Neuronal stem cell (in vitro differentiated cells): ENCODE results near the gene GLIS1.

Experiments used
- DNase-seq: peaks from one replicate; pipeline ENCODE4 v3.0.0-alpha.2; 2013; ENCODE audit warnings: low spot score
- H2AFZ ChIP-seq: one replicate; pipeline ENCODE4 v1.6.1; 2013; ENCODE audit warnings: mild to moderate bottlenecking, low read length, inconsistent platforms
- H2AK5ac ChIP-seq: 2 replicates; pipeline ENCODE4 v1.6.1; 2013; ENCODE audit warnings: low read depth, mild to moderate bottlenecking, inconsistent platforms, low read length, moderate library complexity, mixed read lengths
- H2BK120ac ChIP-seq: 2 replicates; pipeline ENCODE4 v1.6.1; 2013; ENCODE audit warnings: low read depth, mild to moderate bottlenecking, inconsistent platforms, low read length, moderate library complexity, mixed read lengths
- H2BK12ac ChIP-seq: one replicate; pipeline ENCODE4 v1.6.1; 2013; ENCODE audit warnings: low read length, inconsistent platforms
- H2BK15ac ChIP-seq: 2 replicates; pipeline ENCODE4 v1.6.1; 2013; ENCODE audit warnings: mild to moderate bottlenecking, low read length, inconsistent platforms, mixed read lengths
- H2BK5ac ChIP-seq: one replicate; pipeline ENCODE4 v1.6.1; 2013; ENCODE audit warnings: inconsistent platforms, mild to moderate bottlenecking, low read length, moderate library complexity
- H3K14ac ChIP-seq: one replicate; pipeline ENCODE4 v1.6.1; 2013; ENCODE audit warnings: low read length, inconsistent platforms
- H3K18ac ChIP-seq: 2 replicates; pipeline ENCODE4 v1.6.1; 2013; ENCODE audit warnings: low read length, inconsistent platforms
- H3K23ac ChIP-seq: 2 replicates; pipeline ENCODE4 v1.6.1; 2013; ENCODE audit warnings: low read depth, mild to moderate bottlenecking, mixed read lengths, low read length, inconsistent platforms; ENCODE audit not compliant: poor library complexity
- H3K27ac ChIP-seq: replicated peaks from 3 replicates; pipeline ENCODE4 v1.5.1; 2013; ENCODE audit warnings: low read length, inconsistent platforms
- H3K27me3 ChIP-seq, 3 experiments: 2 replicates each; pipeline ENCODE4 v1.6.1; 2013; ENCODE audit warnings: low read length in 3 of 3, mild to moderate bottlenecking in 2 of 3, inconsistent platforms in 1 of 3, low read depth in 1 of 3, mixed read lengths in 1 of 3, moderate library complexity in 1 of 3; ENCODE audit not compliant: control insufficient read depth in 3 of 3, insufficient read depth in 3 of 3
- H3K36me3 ChIP-seq, 2 donors: replicated peaks in 1 of 2; 2 replicates each; pipeline ENCODE4 v1.6.1; 2013; ENCODE audit warnings: low read length in 2 of 2; ENCODE audit not compliant: control insufficient read depth in 2 of 2, insufficient read depth in 2 of 2
- H3K4ac ChIP-seq: 2 replicates; pipeline ENCODE4 v1.6.1; 2013; ENCODE audit warnings: inconsistent platforms, mild to moderate bottlenecking, low read length, moderate library complexity
- H3K4me1 ChIP-seq, 2 donors: 1 replicate in 1 of 2; 2 replicates in 1 of 2; pipeline ENCODE4 v1.6.1; 2013; ENCODE audit warnings: low read length in 2 of 2, low read depth in 1 of 2; ENCODE audit not compliant: control insufficient read depth in 2 of 2, insufficient read depth in 1 of 2
- H3K4me2 ChIP-seq: one replicate; pipeline ENCODE4 v1.6.1; 2013; ENCODE audit warnings: mild to moderate bottlenecking, low read length, inconsistent platforms; ENCODE audit not compliant: insufficient read depth, poor library complexity, severe bottlenecking
- H3K4me3 ChIP-seq, 2 donors: 2 replicates each; pipeline ENCODE4 v1.5.1; 2013; ENCODE audit warnings: low read length in 2 of 2, mild to moderate bottlenecking in 2 of 2, inconsistent platforms in 1 of 2, moderate library complexity in 1 of 2
- H3K79me1 ChIP-seq: one replicate; pipeline ENCODE4 v1.6.1; 2013; ENCODE audit warnings: low read depth, mild to moderate bottlenecking, inconsistent platforms, low read length, moderate library complexity
- H3K9ac ChIP-seq: one replicate; pipeline ENCODE4 v1.6.1; 2013; ENCODE audit warnings: mild to moderate bottlenecking, low read depth, low read length, inconsistent platforms; ENCODE audit not compliant: poor library complexity
- H3K9me3 ChIP-seq, 2 donors: replicated peaks in 1 of 2; 2 replicates each; pipeline versions ENCODE3 to v1.6.1; 2013; ENCODE audit warnings: low read length in 2 of 2, mild to moderate bottlenecking in 2 of 2, inconsistent platforms in 1 of 2, low read depth in 1 of 2, mixed read lengths in 1 of 2, moderate library complexity in 1 of 2; ENCODE audit not compliant: control insufficient read depth in 2 of 2, insufficient read depth in 1 of 2
- H4K8ac ChIP-seq: one replicate; pipeline ENCODE4 v1.6.1; 2013; ENCODE audit warnings: low read depth, mild to moderate bottlenecking, inconsistent platforms, low read length, moderate library complexity
- H4K91ac ChIP-seq: one replicate; pipeline ENCODE4 v1.6.1; 2013; ENCODE audit warnings: low read length, low read depth, mild to moderate bottlenecking, inconsistent platforms; ENCODE audit not compliant: poor library complexity
- WGBS, 2 donors: extraction: QIAGEN DNeasy Blood & Tissue Kit; methylation state at CpG; one replicate each; pipeline ENCODE4 v1.1.7; 2013; ENCODE audit warnings: missing lambda C conversion rate in 2 of 2, mixed read lengths in 1 of 2; ENCODE audit not compliant: insufficient read length in 2 of 2, insufficient replicate concordance in 1 of 2; ENCODE audit errors: extremely low coverage in 2 of 2; 5-methylcytosine and 5-hydroxymethylcytosine counted together

The GLIS1 gene

DNA sequence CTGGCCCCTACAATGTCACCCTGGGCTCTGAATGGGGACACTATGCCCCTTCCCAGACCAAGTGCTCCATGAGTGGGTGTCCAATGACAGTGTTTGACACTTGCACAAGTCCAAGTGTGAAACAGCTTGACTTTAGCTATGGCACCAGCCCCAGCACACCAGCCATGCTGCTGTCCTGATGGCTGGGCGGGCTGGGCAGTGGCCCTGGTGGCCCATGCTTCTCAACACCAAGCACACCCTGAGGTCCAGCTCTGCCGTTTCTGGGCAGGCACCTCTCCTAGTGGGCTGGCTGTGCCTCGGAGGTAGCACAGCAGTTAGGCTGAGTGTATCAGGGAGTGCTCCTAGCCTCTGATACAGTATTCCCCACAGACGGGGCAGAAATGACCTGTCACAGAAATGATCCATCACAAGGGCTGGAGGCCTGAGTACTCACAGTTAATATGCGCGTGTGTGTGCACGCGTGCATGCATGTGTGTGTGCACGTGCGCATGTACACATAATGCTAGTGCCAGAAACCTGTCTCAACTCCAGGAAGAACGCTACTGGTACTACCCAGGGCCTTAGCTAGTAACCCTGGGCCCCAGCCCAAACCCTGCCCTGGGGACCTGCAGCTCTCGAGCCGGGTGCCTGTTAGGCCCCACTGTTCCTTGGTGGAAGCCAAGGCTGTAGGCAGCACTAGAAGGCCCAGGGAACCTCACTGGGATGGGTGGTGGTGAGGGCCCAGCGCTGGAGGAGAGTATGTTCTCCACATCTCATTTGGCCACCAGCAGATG, 145.8 kb downstream of the GLIS1 start:
- Histone ChIP-seq H3K23ac (peak overlapping the region; percentile 2), H3K27me3 (peaks cover 0 to 17% (median 3%) of the 10 kb centered on the region in 3 experiments), H2BK12ac (no peak overlapping the region), H3K9me3 (no peaks in the 10 kb centered on the region), H2BK5ac (peak overlapping the region; percentile 67), H3K4me3 (peak overlapping the region in 1 of 2 donors; percentile 29), H2BK15ac (peak overlapping the region; percentile 6), H3K79me1 (no peaks in the 10 kb centered on the region), H3K14ac (peak overlapping the region; percentile 13), H3K4me2 (no peak overlapping the region), H3K4ac (peak overlapping the region; percentile 60), H2AFZ (no peak overlapping the region), H2BK120ac (no peak overlapping the region), H4K8ac (no peak overlapping the region), H3K9ac (no peak overlapping the region), H4K91ac (no peak overlapping the region), H3K4me1 (peaks cover 0 to 11% of the 10 kb centered on the region in 2 donors), H3K27ac (no peak overlapping the region), H3K18ac (peak overlapping the region; percentile 68), H3K36me3 (no peaks in the 10 kb centered on the region), H2AK5ac (peak overlapping the region; percentile 23)
- no CpG with 5 or more reads among the region's 14 CpGs for WGBS, 2 donors
- no peak for DNase-seq

GRCh38 chr1:53592521-53592982, 146.4 kb downstream of the GLIS1 start:
- Histone ChIP-seq H3K4me3 (no peak overlapping the region), H3K27me3 (peaks cover 0 to 17% (median 3%) of the 10 kb centered on the region in 3 experiments), H3K9ac (peak overlapping the region; percentile 18), H2BK5ac (no peak overlapping the region), H3K27ac (no peak overlapping the region), H3K14ac (no peak overlapping the region), H3K18ac (peak overlapping the region; percentile 9), H3K23ac (no peak overlapping the region), H2BK15ac (peak overlapping the region; percentile 34), H2AK5ac (peak overlapping the region; percentile 23), H2BK120ac (no peak overlapping the region), H3K36me3 (no peaks in the 10 kb centered on the region), H3K4me2 (no peak overlapping the region), H3K79me1 (no peaks in the 10 kb centered on the region), H2BK12ac (no peak overlapping the region), H2AFZ (no peak overlapping the region), H3K4ac (no peak overlapping the region), H3K9me3 (no peaks in the 10 kb centered on the region), H3K4me1 (peaks cover 0 to 11% of the 10 kb centered on the region in 2 donors), H4K8ac (no peak overlapping the region), H4K91ac (no peak overlapping the region)
- WGBS, 2 donors: no CpG with 5 or more reads among the region's 6 CpGs
- no peak for DNase-seq

DNA sequence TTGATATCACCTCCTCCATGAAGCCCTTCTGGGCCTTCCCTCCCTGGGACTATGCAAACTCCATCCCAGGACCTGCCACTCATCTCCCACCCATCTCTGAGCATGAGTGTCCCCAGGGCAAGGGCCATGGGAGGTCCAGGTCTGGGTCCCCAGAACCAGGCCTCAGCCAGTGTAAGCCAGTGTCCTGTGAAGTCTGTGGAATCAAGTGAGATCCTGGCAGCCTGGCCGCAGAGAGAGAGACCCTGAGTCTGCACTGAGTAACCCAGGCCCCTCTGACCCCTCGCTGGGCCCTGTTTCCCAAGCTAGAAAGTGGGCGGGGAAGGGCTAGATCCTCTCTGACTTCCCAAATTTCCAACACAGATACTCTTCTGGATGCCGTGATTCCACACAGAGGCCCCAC, 147.0 kb downstream of the GLIS1 start:
- DNase-seq: no peak
- Histone ChIP-seq H3K18ac (no peak overlapping the region), H3K4me1 (peaks cover 0 to 14% of the 10 kb centered on the region in 2 donors), H2BK120ac (no peak overlapping the region), H4K8ac (no peak overlapping the region), H3K23ac (no peak overlapping the region), H3K4me3 (no peak overlapping the region), H3K27ac (no peak overlapping the region), H2BK12ac (no peak overlapping the region), H2BK5ac (no peak overlapping the region), H4K91ac (no peak overlapping the region), H3K27me3 (peaks cover 0 to 21% (median 3%) of the 10 kb centered on the region in 3 experiments), H2AK5ac (no peak overlapping the region), H3K14ac (no peak overlapping the region), H2AFZ (no peak overlapping the region), H3K4me2 (no peak overlapping the region), H3K4ac (no peak overlapping the region), H2BK15ac (no peak overlapping the region), H3K36me3 (no peaks in the 10 kb centered on the region), H3K9me3 (no peaks in the 10 kb centered on the region), H3K79me1 (no peaks in the 10 kb centered on the region), H3K9ac (no peak overlapping the region)
- WGBS, 2 donors: no CpG with 5 or more reads among the region's 4 CpGs
